Adrenal gland (tissue), 12 donors: Measurements from ENCODE around the gene TAF1C. TPM values are rescaled to one million over a fixed set of nuclear protein-coding genes. Genes with fewer than 3 reads are reported as not detected.

Experiments
- DNase-seq, 7 donors: peaks; one replicate each; pipeline ENCODE4 v3.0.0-alpha.2; 2019 to 2020
- H3K27ac ChIP-seq, 5 donors: fragments of 200-600 bp; sonication (generic) in 4 of 5; 1 replicate in 3 of 5; 2 replicates in 2 of 5; pipeline versions ENCODE4 v1.5.1 to v1.8.0; 2016 to 2020; ENCODE audit warnings: mild to moderate bottlenecking in 1 of 5
- H3K27me3 ChIP-seq: fragments of 200-600 bp; 2 replicates; pipeline ENCODE4 v1.8.0; 2021
- H3K36me3 ChIP-seq, 2 donors: fragments of 200-600 bp; replicated peaks in 1 of 2; 1 replicate in 1 of 2; 2 replicates in 1 of 2; pipeline versions ENCODE4 v1.5.1 to v1.8.0; 2018 to 2022
- H3K4me1 ChIP-seq, 2 donors: fragments of 200-600 bp; replicated peaks in 1 of 2; 1 replicate in 1 of 2; 2 replicates in 1 of 2; pipeline versions ENCODE4 v1.5.1 to v1.8.0; 2018 to 2021
- H3K4me3 ChIP-seq, 4 donors: fragments of 200-600 bp; sonication (generic) in 3 of 4; one replicate each; pipeline ENCODE4 v1.5.1; 2016 to 2018
- H3K9me3 ChIP-seq, 3 donors: fragments of 200-600 bp; sonication (generic) in 1 of 3; replicated peaks in 1 of 3; 1 replicate in 2 of 3; 2 replicates in 1 of 3; pipeline versions ENCODE4 v1.5.1 to v1.8.0; 2016 to 2021
- POLR2A ChIP-seq, 2 donors: fragments of 450-650 bp; IDR thresholded peaks; one replicate each; pipeline ENCODE4 v1.6.1; 2017; ENCODE audit warnings: antibody characterized with exemption in 2 of 2, mild to moderate bottlenecking in 2 of 2, moderate library complexity in 1 of 2
- whole genome bisulfite sequencing, 4 donors: extraction: QIAGEN DNeasy Blood & Tissue Kit in 2 of 4; methylation state at CpG; one replicate each; pipeline versions ENCODE4 v1.1.5 to v1.1.7; 2013 to 2017; 5-methylcytosine and 5-hydroxymethylcytosine counted together
- intact Hi-C, 2 donors: fragments of 100-400 bp; cut with DNase I; formaldehyde crosslinking; loops; one replicate each; pipeline versions ENCODE4 v1.14.1 to v1.15.0; 2022 to 2023
- polyA plus RNA-seq, 3 donors: library from polyadenylated mRNA; stranded (reverse); fragments of 200-250 nt in 2 of 3; fragments of 350-450 nt in 1 of 3; fragmentation: Illumina TruSeq in 1 of 3; extraction: RNeasy Lipid Tissue Mini Kit (QIAGEN cat#74804) in 1 of 3; gene quantifications; one replicate each; pipeline ENCODE4 v1.2.3, GENCODE V29; 2013 to 2014
- total RNA-seq, 9 donors: library from RNA; depleted of rRNA in 4 of 9; stranded (reverse); fragments of >200 nt in 4 of 9; fragments of 120-200 nt in 1 of 9; fragmentation: NEBNext Ultra II Directional in 1 of 9; extraction: Animal tissue kit (Norgen Biotek cat#: 25700) in 1 of 9; gene quantifications; one replicate each; pipeline versions ENCODE4 v1.1.0 to v1.2.4, GENCODE V29; 2013 to 2023
- TF ChIP-seq, protein P1 (sequence below), 6 experiments: fragments of 450-650 bp in 4 of 6; fragments of 200-600 bp in 2 of 6; sonication (generic) in 1 of 6; IDR thresholded peaks; 1 replicate in 5 of 6; 2 replicates in 1 of 6; pipeline versions ENCODE4 v1.5.1 to v1.8.0; 2016 to 2021; ENCODE audit warnings: antibody characterized with exemption in 6 of 6, mild to moderate bottlenecking in 2 of 6, moderate library complexity in 1 of 6
- donor health status: healthy with polysubstance abuse.
- donor health status: Bipolar disorder and iron deficiency.
- donor health status: DM: yes; HTN: yes; CAD: no.
- donor health status: DM: no; HTN: no; CAD: no.
- donor health status: DM: no; HTN: no; CAD: no.
- donor health status: DM: yes; HTN: yes; CAD: no.

Gene TAF1C
- total and polyA plus RNA-seq, 12 donors, result 6.4 to 205 (median 40.1) TPM

DNA sequence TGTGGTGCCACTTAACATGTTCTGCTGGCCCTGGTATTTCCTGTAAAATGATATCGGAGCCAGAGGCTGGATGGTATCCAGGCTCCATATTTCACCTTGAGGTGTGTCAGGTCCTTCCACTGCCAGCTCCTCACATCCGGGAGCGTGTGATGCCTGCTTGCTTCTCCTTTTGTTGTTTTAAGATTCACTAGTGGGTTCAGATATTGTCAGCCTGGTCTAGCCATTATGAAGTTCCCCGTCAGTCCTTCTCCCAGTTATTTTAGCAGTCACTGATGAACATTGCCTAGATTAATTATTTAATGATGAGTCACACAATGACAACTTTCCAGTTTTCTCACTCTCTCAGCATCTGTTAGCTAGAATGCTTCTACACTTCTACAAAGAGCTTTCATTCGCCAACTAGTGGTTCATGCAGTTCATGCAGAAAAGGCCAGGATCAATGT is 30.5 kb downstream of the TAF1C start:
- DNase-seq, result no peak
- intact Hi-C loops, result no loop called here
- Histone ChIP-seq H3K4me1 (no peaks in the 10 kb centered on the region), H3K9me3 (no peaks in the 10 kb centered on the region), H3K27ac (no peak overlapping the region), H3K27me3 (no peaks in the 10 kb centered on the region), H3K4me3 (no peak overlapping the region), H3K36me3 (no peaks in the 10 kb centered on the region)
- TF ChIP-seq, protein P1, sequence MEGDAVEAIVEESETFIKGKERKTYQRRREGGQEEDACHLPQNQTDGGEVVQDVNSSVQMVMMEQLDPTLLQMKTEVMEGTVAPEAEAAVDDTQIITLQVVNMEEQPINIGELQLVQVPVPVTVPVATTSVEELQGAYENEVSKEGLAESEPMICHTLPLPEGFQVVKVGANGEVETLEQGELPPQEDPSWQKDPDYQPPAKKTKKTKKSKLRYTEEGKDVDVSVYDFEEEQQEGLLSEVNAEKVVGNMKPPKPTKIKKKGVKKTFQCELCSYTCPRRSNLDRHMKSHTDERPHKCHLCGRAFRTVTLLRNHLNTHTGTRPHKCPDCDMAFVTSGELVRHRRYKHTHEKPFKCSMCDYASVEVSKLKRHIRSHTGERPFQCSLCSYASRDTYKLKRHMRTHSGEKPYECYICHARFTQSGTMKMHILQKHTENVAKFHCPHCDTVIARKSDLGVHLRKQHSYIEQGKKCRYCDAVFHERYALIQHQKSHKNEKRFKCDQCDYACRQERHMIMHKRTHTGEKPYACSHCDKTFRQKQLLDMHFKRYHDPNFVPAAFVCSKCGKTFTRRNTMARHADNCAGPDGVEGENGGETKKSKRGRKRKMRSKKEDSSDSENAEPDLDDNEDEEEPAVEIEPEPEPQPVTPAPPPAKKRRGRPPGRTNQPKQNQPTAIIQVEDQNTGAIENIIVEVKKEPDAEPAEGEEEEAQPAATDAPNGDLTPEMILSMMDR (IDR thresholded peaks at IDR 0.05), result peak in 1 of 6 experiments; percentile 8
- no peak for TF ChIP-seq POLR2A (IDR thresholded peaks at IDR 0.05)
- WGBS, 4 donors, result 38 to 47% (median 43%) methylated on average over 5 of the region's 5 CpGs

GRCh38 chr16:84155771-84156170 is 31.1 kb downstream of the TAF1C start:
- Histone ChIP-seq H3K27me3 (no peaks in the 10 kb centered on the region), H3K4me3 (no peak overlapping the region), H3K27ac (no peak overlapping the region), H3K9me3 (no peaks in the 10 kb centered on the region), H3K36me3 (no peaks in the 10 kb centered on the region), H3K4me1 (no peaks in the 10 kb centered on the region)
- intact Hi-C loops, result no loop called here
- 84 to 89% (median 87%) methylated on average over 6 of the region's 6 CpGs for WGBS, 4 donors
- TF ChIP-seq, protein P1 (IDR thresholded peaks at IDR 0.05), result no peak
- no peak for TF ChIP-seq POLR2A (IDR thresholded peaks at IDR 0.05)
- DNase-seq, result no peak

DNA sequence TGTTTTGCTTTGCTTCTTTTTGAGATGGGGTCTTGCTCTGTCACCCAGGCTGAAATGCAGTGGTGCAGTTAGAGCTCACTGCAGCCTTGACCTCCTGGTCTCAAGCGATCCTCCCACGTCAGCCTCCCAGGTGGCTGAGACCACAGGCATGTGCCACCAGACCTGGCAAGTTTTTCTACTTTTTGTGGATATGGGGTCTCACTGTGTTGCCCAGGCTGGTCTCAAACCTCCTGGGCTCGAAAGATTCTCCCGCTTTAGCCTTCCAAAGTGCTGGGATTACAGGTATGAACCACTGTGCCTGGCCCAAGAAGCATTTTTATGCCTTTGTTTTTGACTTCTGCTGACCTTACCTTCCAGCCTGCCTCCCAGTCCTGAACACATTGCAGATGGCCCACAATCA is 31.6 kb downstream of the TAF1C start:
- intact Hi-C loops, result no loop called here
- Histone ChIP-seq H3K27ac (no peak overlapping the region), H3K9me3 (no peaks in the 10 kb centered on the region), H3K4me3 (no peak overlapping the region), H3K4me1 (no peaks in the 10 kb centered on the region), H3K27me3 (no peaks in the 10 kb centered on the region), H3K36me3 (no peaks in the 10 kb centered on the region)
- WGBS, 4 donors, result 84 to 93% (median 92%) methylated on average over 4 of the region's 4 CpGs
- TF ChIP-seq, protein P1 (IDR thresholded peaks at IDR 0.05), result no peak
- no peak for TF ChIP-seq POLR2A (IDR thresholded peaks at IDR 0.05)
- DNase-seq, result no peak

GRCh38 chr16:84153660-84154214 is 33.1 kb downstream of the TAF1C start:
- Histone ChIP-seq H3K27ac (no peak overlapping the region), H3K36me3 (no peaks in the 10 kb centered on the region), H3K27me3 (no peaks in the 10 kb centered on the region), H3K9me3 (no peaks in the 10 kb centered on the region), H3K4me1 (no peaks in the 10 kb centered on the region), H3K4me3 (no peak overlapping the region)
- intact Hi-C loops, result no loop called here
- WGBS, 4 donors, result 33 to 50% (median 37%) methylated on average over 8 of the region's 8 CpGs
- DNase-seq, result peak in 4 of 7 donors; percentile 27 to 41 (median 33)
- TF ChIP-seq, protein P1 (IDR thresholded peaks at IDR 0.05), result no peak
- TF ChIP-seq POLR2A (IDR thresholded peaks at IDR 0.05), result no peak
